Tibial artery (tissue), 4 donors: ENCODE measurements around the gene AACS.
A peak's percentile ranks its signal among the peaks of the same experiment; 100 is the strongest.

Experiments
- DNase-seq, 2 donors: peaks; one replicate each; pipeline ENCODE4 v3.0.0-alpha.2; 2019
- H3K27ac ChIP-seq, 2 donors: fragments of 200-600 bp; sonication (generic) in 1 of 2; 1 replicate in 1 of 2; 2 replicates in 1 of 2; pipeline ENCODE4 v1.5.1; 2018 to 2019; ENCODE audit warnings: mild to moderate bottlenecking in 1 of 2
- H3K27me3 ChIP-seq, 2 donors: fragments of 200-600 bp; sonication (generic) in 1 of 2; one replicate each; pipeline versions ENCODE4 v1.5.1 to v1.6.0; 2016 to 2019
- H3K36me3 ChIP-seq, 3 donors: fragments of 200-600 bp; sonication (generic) in 2 of 3; one replicate each; pipeline ENCODE4 v1.5.1; 2016 to 2019; ENCODE audit warnings: mild to moderate bottlenecking in 2 of 3
- H3K4me1 ChIP-seq, 4 donors: fragments of 200-600 bp; sonication (generic) in 2 of 4; 1 replicate in 3 of 4; 2 replicates in 1 of 4; pipeline ENCODE4 v1.5.1; 2016 to 2019
- H3K4me3 ChIP-seq, 2 donors: fragments of 200-600 bp; sonication (generic) in 1 of 2; 1 replicate in 1 of 2; 2 replicates in 1 of 2; pipeline ENCODE4 v1.5.1; 2018 to 2019; ENCODE audit warnings: mild to moderate bottlenecking in 2 of 2
- H3K9me3 ChIP-seq, 3 donors: fragments of 200-600 bp; sonication (generic) in 1 of 3; one replicate each; pipeline ENCODE4 v1.5.1; 2016 to 2019
- intact Hi-C: fragments of 100-400 bp; cut with DNase I; formaldehyde crosslinking; loops from one replicate; pipeline ENCODE4 v1.15.0; 2023; ENCODE audit warnings: low total_unique reads
- TF ChIP-seq, protein P1 (sequence below), 2 experiments: fragments of 200-600 bp in 1 of 2; fragments of 450-650 bp in 1 of 2; IDR thresholded peaks; one replicate each; pipeline ENCODE4 v1.5.1; 2017 to 2019; ENCODE audit warnings: antibody characterized with exemption in 2 of 2, mild to moderate bottlenecking in 1 of 2, moderate library complexity in 1 of 2

Gene AACS, protein sequence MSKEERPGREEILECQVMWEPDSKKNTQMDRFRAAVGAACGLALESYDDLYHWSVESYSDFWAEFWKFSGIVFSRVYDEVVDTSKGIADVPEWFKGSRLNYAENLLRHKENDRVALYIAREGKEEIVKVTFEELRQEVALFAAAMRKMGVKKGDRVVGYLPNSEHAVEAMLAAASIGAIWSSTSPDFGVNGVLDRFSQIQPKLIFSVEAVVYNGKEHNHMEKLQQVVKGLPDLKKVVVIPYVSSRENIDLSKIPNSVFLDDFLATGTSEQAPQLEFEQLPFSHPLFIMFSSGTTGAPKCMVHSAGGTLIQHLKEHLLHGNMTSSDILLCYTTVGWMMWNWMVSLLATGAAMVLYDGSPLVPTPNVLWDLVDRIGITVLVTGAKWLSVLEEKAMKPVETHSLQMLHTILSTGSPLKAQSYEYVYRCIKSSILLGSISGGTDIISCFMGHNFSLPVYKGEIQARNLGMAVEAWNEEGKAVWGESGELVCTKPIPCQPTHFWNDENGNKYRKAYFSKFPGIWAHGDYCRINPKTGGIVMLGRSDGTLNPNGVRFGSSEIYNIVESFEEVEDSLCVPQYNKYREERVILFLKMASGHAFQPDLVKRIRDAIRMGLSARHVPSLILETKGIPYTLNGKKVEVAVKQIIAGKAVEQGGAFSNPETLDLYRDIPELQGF

DNA sequence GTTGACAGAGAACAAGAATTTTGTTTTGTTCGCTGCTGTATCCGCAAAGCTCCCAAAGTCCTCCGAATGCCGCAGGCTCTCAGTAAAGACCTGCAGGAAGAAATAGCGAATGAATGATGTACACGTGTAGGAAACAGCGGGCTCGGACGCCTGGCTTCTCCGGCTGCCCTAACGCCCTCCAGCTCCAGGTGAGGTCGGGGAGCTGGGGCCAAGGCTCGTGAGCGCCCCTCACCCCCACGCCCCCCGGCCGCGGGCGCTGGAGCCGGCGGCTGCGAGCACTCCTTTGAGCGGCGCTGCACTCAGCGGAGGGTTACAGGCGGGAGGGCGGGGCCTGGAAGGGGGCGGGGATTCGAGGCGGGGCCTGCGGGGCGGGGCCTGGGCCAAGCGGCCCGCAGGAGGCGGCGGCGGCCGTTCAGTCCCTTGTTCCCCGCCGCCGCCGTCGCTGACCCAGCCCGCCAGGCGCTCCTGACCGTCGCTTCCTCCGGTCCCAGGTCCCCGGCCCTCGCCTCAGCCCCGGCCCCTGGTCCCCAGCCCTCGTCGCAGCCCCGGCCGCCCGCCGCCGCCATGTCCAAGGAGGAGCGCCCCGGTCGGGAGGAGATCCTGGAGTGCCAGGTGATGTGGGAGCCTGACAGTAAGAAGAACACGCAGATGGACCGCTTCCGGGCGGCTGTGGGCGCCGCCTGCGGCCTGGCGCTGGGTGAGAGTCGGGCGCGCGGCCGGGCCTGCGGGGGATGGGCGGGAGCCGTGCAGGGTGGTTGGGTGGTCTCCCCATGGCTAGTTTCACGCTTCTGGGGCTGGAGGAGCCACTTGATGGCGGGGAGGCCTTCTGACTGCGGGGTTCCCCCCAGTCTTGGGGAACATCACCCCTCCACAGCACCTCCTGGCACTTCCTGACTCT is at the start of gene AACS:
Gene AACS (plus strand): TSS at position 415 of the 898 bp plus-strand sequence. CDS start 150 bp downstream, at position 565.
- Histone ChIP-seq H3K27ac (peak within 1 kb of the TSS; percentile 68 to 79), H3K4me3 (peak within 1 kb of the TSS; percentile 75 to 90), H3K4me1 (peaks cover 0 to 33% (median 20%) of the 10 kb centered on the region in 4 donors), H3K27me3 (no peaks in the 10 kb centered on the region), H3K9me3 (no peaks in the 10 kb centered on the region), H3K36me3 (peaks cover 0 to 5% (median 0%) of the 10 kb centered on the region in 3 donors)
- DNase-seq, result peak; percentile 57 to 82
- TF ChIP-seq, protein P1, sequence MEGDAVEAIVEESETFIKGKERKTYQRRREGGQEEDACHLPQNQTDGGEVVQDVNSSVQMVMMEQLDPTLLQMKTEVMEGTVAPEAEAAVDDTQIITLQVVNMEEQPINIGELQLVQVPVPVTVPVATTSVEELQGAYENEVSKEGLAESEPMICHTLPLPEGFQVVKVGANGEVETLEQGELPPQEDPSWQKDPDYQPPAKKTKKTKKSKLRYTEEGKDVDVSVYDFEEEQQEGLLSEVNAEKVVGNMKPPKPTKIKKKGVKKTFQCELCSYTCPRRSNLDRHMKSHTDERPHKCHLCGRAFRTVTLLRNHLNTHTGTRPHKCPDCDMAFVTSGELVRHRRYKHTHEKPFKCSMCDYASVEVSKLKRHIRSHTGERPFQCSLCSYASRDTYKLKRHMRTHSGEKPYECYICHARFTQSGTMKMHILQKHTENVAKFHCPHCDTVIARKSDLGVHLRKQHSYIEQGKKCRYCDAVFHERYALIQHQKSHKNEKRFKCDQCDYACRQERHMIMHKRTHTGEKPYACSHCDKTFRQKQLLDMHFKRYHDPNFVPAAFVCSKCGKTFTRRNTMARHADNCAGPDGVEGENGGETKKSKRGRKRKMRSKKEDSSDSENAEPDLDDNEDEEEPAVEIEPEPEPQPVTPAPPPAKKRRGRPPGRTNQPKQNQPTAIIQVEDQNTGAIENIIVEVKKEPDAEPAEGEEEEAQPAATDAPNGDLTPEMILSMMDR (IDR thresholded peaks at IDR 0.05), result no peak
- intact Hi-C loops, result no loop called here

DNA sequence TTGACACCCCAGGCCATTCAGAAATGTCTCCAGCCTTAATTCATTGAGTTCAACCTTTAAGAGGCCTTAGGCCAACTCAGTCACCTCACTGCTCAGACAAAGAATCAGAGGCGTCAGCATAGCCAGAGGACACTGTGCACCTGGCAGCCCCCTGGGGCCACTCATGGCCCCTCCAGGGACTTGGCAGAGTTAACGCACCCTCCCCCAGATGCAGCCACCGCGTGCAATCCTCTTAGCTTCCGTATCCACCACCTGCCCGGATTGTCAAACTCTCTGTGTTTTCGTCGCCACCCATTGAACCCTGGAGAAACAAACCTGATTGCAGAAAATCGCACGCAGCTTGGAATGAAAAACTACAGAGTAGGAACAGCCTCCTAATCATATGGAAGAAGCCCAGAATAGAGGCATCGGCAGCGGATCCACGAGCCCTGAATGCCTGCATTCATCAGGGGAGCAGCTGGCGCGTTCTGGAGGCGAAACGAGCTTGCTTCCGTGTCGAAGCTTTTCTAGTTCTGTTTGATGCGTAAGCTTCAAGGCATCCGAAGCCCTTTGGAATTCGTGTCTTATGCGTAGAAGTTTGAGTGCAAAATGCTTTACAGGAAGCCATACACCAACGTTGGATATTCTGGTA is 49.4 kb upstream of the AACS start:
- TF ChIP-seq, protein P1 (IDR thresholded peaks at IDR 0.05), result no peak
- Histone ChIP-seq H3K36me3 (peaks cover 0 to 36% (median 4%) of the 10 kb centered on the region in 3 donors), H3K4me1 (no peaks in the 10 kb centered on the region), H3K4me3 (no peak overlapping the region), H3K27ac (no peak overlapping the region), H3K27me3 (no peaks in the 10 kb centered on the region), H3K9me3 (no peaks in the 10 kb centered on the region)
- intact Hi-C loops, result no loop called here
- DNase-seq, result no peak

DNA sequence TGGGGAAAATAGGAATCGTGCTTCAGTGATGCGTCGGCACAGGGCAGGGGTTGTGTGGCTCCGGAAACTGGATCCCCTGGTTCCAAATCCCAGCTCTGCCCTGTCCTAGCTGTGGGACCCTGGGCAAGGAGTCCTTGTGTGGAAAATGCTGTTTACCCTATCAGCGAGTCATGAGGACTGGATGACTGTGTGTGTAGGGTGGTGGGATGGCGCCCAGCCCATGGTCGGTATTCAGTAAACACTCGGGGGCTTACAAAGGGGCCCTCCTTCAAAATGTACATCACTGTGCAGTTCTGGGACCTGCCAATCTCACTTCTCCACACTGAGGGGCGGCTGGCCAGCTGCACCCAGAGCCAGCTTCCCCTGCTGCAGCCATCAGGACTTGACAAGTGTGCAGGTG is 47.4 kb upstream of the AACS start:
- no peaks in the 10 kb centered on the region for H3K9me3 ChIP-seq
- no peak overlapping the region for H3K27ac ChIP-seq
- DNase-seq, result no peak
- TF ChIP-seq, protein P1 (IDR thresholded peaks at IDR 0.05), result no peak
- H3K4me3 ChIP-seq, result no peak overlapping the region
- intact Hi-C loops, result no loop called here
- no peaks in the 10 kb centered on the region for H3K27me3 ChIP-seq
- H3K4me1 ChIP-seq, result no peaks in the 10 kb centered on the region
- H3K36me3 ChIP-seq, result peaks cover 0 to 30% (median 4%) of the 10 kb centered on the region in 3 donors

DNA sequence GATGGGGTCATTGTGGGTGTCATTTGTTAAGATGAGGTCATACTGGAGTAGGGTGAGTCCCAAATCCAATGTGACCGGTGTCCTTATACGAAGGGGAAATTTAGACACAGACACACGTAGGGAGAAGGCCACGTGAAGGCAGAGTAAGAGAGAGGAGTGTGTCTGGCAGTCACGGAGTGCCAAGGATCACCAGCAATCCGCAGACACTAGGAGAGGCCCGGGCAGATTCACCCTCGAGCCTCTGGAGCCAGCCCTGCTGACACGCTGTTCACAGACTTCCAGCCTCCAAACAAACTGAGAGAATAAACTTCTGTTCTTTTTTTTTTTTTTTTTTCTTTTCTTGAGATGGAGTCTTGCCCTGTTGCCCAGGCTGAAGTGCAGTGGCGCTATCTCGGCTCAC is 46.9 kb upstream of the AACS start:
- intact Hi-C loops, result no loop called here
- H3K4me3 ChIP-seq, result no peak overlapping the region
- H3K9me3 ChIP-seq, result no peaks in the 10 kb centered on the region
- no peaks in the 10 kb centered on the region for H3K4me1 ChIP-seq
- no peak for DNase-seq
- H3K36me3 ChIP-seq, result peaks cover 0 to 26% (median 8%) of the 10 kb centered on the region in 3 donors
- H3K27me3 ChIP-seq, result no peaks in the 10 kb centered on the region
- TF ChIP-seq, protein P1 (IDR thresholded peaks at IDR 0.05), result no peak
- no peak overlapping the region for H3K27ac ChIP-seq

DNA sequence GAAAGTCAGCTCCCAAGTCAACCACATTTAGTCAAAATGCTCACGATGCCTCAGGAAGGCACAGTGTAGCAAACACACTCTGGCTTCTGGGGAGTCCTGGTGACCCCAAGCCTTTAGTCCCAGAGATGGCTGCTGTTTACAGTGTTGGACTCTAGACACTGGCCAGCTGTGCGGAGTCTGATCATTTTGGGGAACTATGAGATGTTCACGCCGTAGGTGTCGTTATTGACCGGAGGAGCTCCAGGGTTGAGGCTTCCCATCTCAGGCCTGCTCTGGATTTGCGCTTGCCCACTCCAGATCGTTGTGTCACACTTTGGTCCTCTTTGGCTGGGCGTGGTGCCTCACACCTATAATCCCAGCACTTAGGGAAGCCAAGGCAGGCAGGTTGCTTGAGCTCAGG is 44.1 kb upstream of the AACS start:
- Histone ChIP-seq H3K4me1 (no peaks in the 10 kb centered on the region), H3K9me3 (no peaks in the 10 kb centered on the region), H3K36me3 (peaks cover 0 to 6% (median 5%) of the 10 kb centered on the region in 3 donors), H3K27me3 (no peaks in the 10 kb centered on the region), H3K4me3 (no peak overlapping the region), H3K27ac (no peak overlapping the region)
- DNase-seq, result no peak
- intact Hi-C loops, result no loop called here
- TF ChIP-seq, protein P1 (IDR thresholded peaks at IDR 0.05), result no peak
